HG03196 (cell line): ENCODE results near the gene RAD51D.
"Not testable (repeated sequence)": the region's sequence is repeated elsewhere in the genome, so short reads cannot be mapped to it uniquely, and the experiment has no call there.

Experiments used
- ATAC-seq: cut with Tn5 transposase; IDR thresholded peaks from one replicate; pipeline ENCODE4 v1.9.1; 2021; ENCODE audit not compliant: unreplicated experiment

Gene RAD51D

DNA sequence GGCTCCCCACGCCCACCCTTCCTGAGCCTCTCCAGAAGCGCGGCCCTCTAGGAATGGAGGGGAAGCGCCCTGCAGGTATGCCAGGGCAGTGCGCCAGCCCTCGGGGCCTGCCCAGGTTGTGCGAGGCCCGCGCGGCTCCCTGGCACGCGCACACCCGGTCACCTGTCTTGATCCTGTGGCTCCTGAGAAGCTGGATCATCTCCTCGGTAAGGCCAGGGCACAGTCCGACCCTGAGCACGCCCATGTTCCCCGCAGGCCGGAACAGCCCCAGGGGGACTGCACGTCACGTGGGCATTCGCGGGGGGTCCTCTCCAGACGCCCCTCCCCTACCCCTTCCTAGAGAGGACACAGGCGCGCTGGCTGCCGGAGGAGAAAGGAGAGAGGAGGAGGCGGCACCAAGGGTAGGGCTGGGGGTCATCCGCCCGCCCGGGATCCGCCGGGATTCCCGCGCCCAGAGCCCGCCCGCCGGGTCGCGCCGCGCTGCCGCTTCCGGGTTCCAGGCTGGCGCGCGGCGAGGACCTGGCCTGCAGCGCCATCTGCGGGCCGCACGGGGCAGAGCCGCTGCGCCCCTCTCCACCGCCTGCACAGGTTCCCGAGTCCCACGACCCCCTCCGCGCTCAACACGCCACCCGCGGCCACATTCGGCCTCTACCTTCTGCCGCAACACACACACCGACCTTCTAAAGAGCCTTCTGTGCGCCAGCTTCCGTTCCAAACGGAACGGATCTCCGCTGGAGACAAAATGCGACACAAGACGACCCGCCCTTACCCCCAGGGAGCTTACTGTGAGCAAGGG is at the start of gene RAD51D:
RAD51D (minus strand) TSS at position 491 of the 796 bp plus-strand sequence; CDS start at position 244, 247 bp downstream.
- ATAC-seq = peak; percentile 76

DNA sequence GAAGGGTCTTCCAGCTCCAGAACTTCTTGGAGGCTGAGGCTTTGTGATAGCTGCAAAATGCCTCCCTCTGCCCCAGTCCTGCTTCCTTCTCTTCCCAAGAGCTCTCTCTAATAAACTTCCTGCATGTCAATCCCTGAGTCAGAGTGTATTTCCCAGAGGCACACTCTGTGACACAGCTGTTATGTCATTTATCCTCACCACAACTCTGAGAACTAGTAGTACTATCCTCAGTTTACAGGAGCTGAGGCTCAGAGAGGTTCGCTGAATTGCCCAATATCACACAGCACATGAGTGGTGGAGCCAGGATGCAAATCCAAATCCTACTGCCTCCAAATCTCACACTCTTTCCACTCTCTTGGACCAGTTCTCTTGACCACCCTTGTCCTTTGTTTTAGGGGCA is 48.0 kb upstream of the RAD51D start:
- ATAC-seq = no peak

DNA sequence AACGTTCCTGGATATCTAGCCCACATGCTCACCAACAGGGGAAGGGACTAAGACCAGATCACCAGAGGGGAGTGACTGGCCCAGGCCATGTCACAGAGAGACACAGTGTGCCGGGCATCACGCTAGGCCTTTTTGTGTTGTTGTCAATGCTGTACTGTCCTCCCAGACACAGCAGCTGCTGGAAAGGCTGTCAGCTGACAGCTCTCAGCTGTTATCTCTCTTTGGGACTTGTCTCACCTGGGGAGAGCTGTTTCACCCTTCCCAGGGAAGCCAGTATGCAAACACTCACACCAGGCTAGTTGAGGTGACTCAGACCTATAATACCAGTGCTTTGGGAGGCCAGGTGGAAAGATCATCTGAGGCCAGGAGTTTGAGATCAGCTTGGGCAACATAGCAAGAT is 47.4 kb upstream of the RAD51D start:
- no peak for ATAC-seq

DNA sequence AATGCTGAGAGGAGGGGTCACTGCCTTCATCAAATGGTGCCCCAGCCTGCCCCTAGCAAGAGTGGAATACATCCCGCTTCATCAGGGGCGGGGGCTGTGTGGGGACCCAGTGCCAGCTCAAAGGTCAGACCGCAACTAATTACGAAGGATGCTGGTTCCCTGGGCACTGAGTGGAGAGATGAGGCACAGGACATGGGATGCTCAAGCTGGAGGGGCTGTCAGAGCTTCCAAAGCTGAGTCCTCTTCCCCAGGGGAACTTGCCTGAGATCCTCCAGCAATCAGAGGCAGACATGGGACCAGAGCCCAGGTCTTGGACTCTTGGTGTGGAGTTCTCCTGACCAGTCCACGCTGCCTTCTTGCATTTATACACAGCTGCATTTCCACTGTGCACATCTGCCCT is 46.9 kb upstream of the RAD51D start:
- no peak for ATAC-seq

DNA sequence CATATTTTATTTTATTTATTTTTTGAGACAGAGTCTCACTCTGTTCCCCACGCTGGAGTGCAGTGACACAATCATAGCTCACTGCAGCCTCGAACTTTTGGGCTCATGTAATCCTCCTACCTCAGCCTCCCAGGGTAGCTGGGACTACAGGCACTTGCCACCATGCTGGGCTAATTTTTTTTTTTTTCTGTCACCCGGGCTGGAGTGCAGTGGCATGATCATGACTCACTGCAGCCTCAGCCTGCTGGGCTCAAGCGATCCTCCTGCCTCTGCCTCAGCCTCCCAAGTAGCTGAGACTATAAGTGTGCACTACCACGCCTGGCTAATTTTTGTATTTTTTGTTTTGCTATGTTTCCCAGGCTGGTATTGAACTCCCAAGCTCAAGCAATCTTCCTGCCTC is 45.1 kb upstream of the RAD51D start:
- ATAC-seq = no peak

DNA sequence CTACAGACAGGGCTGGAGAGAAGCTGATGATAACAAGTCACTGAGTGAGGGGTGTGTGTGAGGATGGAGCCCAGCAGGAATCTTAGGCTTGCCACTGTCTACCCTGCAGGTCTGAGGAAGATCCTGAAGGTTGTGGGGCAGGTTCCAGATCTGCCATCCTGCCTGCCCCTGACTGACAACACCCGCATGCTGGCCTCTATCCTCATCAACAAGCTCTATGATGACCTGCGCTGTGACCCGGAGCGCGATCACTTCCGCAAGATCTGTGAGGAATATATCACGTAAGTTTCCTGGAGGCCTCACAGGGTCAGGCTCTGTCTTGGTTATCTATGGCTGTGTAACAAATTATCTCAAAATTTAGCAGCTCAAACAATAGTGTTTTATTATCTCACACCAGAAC is 44.2 kb upstream of the RAD51D start:
- ATAC-seq = no peak

DNA sequence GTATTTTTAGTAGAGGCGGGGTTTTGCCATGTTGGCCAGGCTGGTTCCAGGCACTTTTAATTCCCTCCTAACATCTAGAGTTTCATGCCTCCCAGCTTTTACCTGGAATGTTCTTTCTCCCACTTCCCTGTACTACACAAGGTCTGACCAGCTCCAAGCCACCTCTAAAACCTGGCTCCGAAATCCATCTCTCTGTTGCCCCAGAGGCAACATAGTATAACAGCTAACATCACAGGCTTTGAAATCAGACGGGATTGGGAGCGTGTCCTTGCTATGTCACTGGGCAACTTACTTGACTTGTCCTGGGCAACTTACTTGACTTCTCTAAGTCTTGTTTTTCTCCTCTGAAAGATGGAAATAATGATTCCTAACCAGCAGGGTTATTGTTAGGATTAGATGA is 43.1 kb upstream of the RAD51D start:
- ATAC-seq = no peak

DNA sequence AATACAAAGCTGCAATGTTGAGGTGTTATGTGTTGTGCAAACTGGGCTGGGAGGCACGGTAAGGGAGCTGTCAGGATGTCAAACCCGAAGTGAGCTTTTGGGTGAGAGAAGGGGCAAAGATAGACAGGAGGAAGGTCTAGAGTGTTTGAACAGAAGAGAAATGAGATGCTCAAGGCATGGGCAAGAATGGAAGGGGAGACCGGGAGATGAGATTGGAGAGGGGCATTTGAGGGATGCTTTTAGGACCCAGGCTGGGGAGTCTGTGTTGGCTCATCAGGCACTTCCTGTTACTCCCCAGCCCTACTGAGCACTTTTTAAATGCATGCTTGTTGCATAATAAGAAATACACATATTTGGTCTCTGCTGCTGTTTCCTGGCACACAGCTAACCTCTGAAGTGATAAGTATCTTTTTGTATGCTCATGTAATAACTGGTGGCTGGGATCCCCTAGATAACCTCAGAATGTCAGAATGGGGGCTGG is 41.7 kb upstream of the RAD51D start:
- no peak for ATAC-seq

DNA sequence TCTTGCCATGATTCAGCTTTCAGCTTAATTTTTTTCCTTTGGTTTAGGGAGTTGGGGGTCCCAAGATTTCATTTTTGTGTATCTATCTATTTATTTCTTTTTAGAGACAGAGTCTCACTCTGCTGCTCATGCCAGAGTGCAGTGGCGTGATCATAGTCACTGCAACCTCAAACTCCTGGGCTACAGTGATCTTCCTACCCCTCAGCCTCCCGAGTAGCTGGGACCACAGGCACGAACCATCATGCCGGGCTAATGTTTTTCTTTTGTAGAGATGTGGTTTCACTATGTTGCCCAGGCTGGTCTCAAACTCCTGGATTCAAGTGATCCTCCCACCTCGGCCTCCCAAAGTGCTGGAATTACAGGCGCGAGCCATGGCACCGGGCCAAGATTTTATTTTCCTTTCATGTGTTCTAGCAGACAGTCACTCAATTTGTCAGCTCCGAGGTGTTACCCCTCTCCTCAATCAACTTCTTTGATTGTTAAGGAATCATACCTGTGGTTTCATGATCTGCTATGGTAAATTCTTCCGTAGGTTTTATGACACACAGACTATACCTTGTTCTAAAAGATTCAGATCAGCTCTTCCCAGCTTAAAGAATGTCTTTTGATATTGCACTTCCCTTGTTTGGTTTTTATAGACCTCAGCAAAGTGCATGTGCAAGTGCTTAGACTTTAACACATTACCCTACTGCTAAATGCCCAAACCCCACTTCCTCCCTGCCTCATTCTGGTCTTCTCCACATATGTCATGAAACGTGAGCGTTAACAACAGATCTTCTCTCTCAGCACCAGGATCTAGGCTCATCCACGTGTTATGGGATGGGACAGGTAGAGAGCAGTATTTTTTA is 40.9 kb upstream of the RAD51D start:
- no peak for ATAC-seq

DNA sequence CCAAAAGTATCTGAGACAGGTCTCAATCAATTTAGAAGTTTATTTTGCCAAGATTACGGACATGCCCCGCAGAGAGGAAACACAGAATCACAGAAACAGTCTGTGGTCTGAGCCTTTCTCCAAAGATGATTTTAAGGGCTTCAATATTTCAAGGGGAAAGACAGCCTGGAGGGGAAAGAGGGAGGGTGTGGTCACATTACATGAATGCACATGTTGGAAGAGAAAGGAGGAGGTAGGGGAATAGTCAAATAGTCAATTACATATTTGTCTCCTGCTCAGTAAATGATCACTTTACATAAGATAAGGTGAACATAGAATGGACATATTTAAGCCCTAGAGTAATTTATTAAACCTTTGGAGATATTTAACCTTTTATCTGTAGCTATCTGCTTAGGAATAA is 40.3 kb upstream of the RAD51D start:
- no peak for ATAC-seq

DNA sequence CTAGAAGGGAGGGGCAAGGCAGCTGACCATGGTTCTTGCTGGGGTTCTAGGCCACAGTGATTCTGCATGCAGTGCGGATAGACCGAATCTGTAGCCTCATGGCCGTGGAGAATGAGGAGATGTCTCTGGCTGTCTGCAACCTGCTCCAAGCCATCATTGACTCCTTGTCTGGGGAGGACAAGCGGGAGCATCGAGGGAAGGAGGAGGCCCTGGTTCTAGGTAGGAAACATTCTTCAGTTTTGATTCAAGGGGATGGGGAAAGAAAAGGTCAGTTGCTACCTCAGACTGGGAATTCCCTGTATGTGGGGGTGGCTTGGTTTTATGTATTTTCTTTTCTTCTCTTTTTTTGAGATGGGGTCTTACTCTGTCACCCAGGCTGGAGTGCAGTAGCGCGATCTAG is 35.6 kb upstream of the RAD51D start:
- no peak for ATAC-seq

DNA sequence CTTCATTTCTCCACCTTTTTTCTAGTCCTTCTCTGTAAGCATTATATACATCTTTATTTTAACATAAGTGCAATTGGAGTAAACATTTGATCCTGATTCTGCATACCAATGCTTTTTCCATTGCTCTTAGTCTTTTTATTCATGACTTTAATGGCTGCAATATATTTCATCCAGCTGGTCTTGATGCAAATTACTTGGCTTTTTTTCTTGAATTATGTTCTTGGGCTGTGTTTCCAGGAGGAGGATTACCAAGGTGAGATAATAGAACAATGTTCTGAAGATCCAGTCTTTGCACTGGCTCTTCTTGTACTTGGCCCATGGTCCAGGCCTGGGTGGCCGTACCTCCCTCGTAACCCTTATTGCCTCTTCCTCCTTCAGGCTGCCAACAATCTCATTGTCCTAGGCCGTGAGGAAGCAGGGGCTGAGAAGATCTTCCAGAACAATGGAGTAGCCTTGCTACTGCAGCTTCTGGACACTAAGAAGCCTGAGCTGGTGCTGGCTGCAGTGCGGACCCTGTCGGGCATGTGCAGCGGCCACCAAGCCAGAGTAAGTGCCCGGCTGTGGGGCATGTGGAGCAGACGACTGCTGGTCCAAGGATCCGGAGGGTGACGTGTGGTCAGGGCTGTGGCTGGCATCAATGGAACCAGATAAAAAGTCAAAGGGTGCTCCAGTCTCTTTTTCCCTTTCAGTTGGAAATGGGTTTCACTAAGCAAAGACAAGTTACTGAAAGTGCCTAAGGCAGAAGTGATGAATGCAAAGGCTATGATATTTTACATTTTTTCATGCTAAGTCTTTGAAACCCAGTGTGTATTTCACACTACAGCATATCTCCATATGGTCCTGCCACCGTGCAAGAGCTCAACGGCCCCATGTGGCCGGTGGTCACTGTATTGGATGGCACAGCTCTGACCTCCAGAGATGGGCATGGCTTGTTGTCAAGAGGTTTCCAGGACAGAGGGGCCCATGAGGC is 34.8 kb upstream of the RAD51D start:
- ATAC-seq = no peak

DNA sequence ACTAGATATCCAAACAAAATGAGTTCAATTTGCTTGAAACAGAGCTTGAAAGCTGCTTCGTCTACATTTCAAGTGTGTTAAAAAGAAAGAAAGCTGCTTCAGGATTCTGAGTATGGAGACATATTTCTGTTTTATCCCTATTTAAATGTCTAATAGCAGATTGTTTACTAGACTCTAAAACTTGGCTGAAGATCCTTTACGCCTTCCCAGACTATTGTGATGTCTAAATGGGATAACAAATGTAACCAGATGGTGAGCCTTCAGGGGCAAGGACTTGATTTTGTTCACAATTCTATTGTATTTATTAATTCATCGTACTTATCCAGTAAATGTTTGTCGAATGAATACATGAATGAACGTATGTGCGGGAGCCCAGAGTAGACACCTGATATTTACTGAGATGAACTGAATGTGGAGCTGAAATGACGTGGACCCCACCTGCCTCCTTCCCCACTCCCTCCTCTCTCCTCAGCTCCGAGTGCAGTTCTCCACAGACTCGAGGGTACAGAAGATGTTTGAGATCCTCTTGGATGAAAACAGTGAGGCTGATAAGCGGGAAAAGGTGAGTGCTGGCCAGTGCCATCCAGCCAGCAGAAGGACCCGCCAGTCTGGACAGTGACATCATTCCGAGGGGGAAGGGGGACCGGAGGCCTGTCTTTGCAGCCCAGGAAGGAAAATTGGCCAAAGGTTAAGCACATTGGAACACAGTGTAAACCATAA is 32.9 kb upstream of the RAD51D start:
- no peak for ATAC-seq

DNA sequence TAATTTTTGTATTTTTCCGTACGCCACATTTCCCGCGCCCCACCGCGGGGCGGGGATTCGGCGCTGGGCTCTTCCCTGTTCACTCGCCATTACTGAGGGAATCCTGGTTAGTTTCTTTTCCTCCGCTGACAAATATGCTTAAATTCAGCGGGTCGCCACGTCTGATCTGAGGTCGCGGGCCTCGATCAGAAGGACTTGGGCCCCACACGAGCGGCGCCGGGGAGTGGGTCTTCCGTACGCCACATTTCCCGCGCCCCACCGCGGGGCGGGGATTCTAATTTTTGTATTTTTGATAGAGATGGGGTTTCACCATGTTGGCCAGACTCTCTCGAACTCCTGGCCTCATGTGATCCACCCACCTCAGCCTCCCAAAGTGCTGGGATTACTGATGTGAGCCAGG is 31.4 kb upstream of the RAD51D start:
- ATAC-seq = not testable (repeated sequence)

DNA sequence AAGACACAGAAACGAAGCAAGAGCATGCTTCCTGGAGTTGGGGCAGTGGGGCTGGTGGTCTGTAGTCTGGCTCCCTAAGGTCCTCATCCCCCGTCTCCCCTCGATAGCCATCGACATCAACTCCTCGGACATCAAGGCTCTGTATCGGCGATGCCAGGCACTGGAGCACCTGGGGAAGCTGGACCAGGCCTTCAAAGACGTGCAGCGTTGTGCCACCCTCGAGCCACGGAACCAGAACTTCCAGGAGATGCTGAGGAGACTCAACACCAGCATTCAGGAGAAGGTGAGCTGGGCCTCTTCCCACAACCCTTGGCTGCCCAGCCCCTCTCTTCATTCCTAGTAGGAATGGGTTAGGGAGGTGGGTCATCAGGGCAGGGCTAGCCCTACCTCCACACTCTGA is 30.3 kb upstream of the RAD51D start:
- no peak for ATAC-seq

DNA sequence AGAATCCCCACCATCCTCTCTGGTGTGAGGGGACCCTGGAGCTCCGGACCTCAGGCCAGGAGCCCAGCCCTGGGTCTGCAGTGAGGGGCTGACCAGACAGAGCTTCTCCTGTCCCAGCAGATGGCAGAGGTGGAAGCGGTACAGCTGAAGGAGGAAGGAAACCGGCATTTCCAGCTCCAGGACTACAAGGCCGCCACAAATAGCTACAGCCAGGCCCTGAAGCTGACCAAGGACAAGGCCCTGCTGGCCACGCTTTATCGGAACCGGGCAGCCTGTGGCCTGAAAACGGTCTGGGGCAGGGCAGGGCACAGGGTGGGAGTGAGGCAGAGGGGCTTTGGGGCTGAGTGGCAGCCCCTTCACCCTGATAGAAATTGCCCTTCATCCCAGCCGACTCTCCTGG is 28.5 kb upstream of the RAD51D start:
- no peak for ATAC-seq

DNA sequence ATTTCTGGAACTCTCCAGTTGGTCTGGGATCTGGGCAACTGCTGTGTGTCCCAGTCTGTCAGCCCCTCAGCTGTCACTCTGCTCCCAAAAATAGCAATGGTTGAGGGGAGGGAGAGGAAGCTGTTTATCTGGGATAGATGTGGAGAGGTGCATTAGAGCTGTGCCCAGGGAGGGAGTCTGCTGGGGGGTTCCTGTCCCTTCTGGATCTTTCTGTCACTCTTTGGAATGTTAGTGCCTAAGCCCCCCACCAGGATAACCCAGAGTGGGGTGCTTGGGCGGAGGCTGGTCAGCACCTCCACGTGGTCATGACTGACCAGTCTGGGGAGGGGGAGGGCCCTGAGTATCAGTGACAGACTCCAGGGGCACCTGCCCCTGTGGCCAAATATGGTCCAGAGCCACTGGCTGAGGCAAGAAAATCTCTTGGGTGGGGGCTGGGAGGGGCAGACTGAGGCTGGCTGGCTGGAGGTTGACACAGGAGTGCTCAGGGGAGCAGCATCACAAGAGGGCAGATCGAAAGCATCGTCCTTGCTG is 27.8 kb upstream of the RAD51D start, which contains the start of gene UNC45B:
UNC45B (plus strand) TSS at position 443 of the 531 bp plus-strand sequence. CDS start 447 bp downstream, outside the sequence.
- no peak for ATAC-seq

DNA sequence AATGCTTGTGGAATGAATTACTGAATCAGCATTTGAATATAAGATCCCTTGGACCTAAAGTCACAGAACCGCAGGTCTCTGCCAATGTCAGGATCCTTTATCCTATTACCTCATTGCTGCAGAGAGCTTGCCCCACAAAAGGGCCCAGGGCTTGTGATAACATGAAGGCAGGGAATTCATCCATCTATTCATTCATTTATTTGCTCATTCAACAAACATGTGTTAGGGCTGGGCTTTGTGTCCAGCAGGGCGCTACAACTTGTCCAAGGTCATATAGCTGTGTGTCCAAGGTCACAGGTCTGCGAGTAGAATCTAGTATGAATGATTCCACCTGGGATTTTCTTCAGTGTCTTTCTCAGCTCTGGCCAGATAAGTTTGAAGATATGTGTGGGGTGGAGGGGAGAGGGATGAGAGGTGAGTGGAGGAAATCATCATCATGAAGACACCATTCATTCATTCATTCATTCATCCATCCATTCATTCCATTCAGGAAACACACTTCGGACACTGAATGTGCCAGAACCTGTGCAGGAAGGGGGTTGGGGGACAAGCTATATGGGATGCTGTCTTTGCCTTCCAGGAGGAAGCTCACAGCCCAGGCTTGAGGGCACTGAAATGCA is 26.7 kb upstream of the RAD51D start:
- ATAC-seq = no peak

DNA sequence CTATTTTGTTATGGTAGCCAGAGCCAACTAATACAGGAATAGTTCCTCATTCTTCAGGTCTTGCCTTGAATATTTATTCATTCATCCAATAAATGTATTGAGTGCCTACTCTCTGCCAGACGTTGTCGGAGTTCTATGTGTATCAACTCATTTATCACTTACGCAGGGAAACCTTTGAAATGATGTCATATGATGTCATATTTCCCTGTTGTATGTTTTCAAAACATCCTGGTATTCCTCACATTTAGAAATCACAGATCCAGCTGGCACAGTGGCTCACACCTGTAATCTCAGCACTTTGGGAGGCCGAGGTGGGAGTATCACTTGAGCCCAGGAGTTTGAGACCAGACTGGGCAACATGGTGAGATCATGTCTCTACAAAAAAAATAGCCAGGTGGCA is 25.2 kb upstream of the RAD51D start:
- ATAC-seq = no peak

DNA sequence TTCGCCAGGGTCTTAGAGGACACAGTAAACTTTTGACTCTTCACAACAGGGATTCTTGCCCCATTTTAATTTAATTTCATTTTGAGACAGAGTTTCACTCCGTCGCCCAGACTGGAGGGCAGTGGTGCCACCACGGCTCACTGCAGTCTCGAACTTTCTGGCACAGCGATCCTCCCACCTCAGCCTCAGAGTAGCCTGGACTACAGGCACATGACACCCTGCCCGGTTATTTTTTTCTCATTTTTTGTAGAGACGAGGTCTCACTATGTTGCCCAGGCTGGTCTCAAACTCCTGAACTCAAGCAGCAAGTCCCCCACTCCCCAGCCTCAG is 22.8 kb upstream of the RAD51D start:
- ATAC-seq = no peak
